DOHH2 (cell line): ENCODE data around the gene SYT7.

Experiments
- H3F3A ChIP-seq: fragments of 200-600 bp; sonication (generic), shearing (Covaris generic); 2 replicates; pipeline ENCODE4 v1.6.0; 2016; ENCODE audit warnings: antibody characterized with exemption, mild to moderate bottlenecking; ENCODE audit not compliant: control insufficient read depth, insufficient read depth
- H3K27ac ChIP-seq: fragments of 200-600 bp; sonication (generic); 2 replicates; pipeline ENCODE4 v1.5.1; 2014; ENCODE audit warnings: low read depth, mild to moderate bottlenecking, low read length, moderate library complexity
- H3K27me3 ChIP-seq: fragments of 200-600 bp; sonication (generic); 2 replicates; pipeline ENCODE4 v1.6.1; 2014; ENCODE audit warnings: mild to moderate bottlenecking, low read length, mixed read lengths; ENCODE audit not compliant: control insufficient read depth
- H3K36me3 ChIP-seq: fragments of 200-600 bp; sonication (generic); 2 replicates; pipeline ENCODE4 v1.6.1; 2014; ENCODE audit warnings: mild to moderate bottlenecking, low read length, moderate library complexity, mixed read lengths; ENCODE audit not compliant: control insufficient read depth
- H3K4me1 ChIP-seq: fragments of 200-600 bp; sonication (generic); 2 replicates; pipeline ENCODE4 v1.6.1; 2014; ENCODE audit warnings: mild to moderate bottlenecking, low read length, mixed read lengths; ENCODE audit not compliant: control insufficient read depth
- H3K4me2 ChIP-seq: fragments of 200-600 bp; sonication (generic); 2 replicates; pipeline ENCODE4 v1.6.0; 2014; ENCODE audit warnings: mild to moderate bottlenecking, low read length, moderate library complexity
- H3K4me3 ChIP-seq: fragments of 200-600 bp; sonication (generic); 2 replicates; pipeline ENCODE4 v1.5.1; 2014; ENCODE audit warnings: mild to moderate bottlenecking, low read length, mixed read lengths
- H3K79me2 ChIP-seq: fragments of 200-600 bp; sonication (generic); 2 replicates; pipeline ENCODE4 v1.6.1; 2014; ENCODE audit warnings: mild to moderate bottlenecking, low read length, mixed read lengths; ENCODE audit not compliant: control insufficient read depth
- H3K9me2 ChIP-seq: fragments of 200-600 bp; sonication (generic); replicated peaks from 2 replicates; pipeline ENCODE4 v1.6.1; 2014; ENCODE audit warnings: mild to moderate bottlenecking, low read length, mixed read lengths; ENCODE audit not compliant: control insufficient read depth
- H3K9me3 ChIP-seq: fragments of 200-600 bp; sonication (generic); 2 replicates; pipeline ENCODE4 v1.6.1; 2014; ENCODE audit warnings: antibody characterized with exemption, low read length, mixed read lengths; ENCODE audit not compliant: control insufficient read depth, insufficient read depth
- H4K20me1 ChIP-seq: fragments of 200-600 bp; sonication (generic); 2 replicates; pipeline ENCODE4 v1.6.0; 2014; ENCODE audit warnings: low read depth, mild to moderate bottlenecking, antibody characterized with exemption, low read length, moderate library complexity; ENCODE audit not compliant: control insufficient read depth, insufficient read depth
- CTCF ChIP-seq: fragments of 200-600 bp; sonication (generic); IDR thresholded peaks from one replicate; pipeline ENCODE4 v1.5.1; 2014; ENCODE audit warnings: antibody characterized with exemption, mild to moderate bottlenecking, low read depth, low read length; ENCODE audit not compliant: poor library complexity, severe bottlenecking
- EZH2phosphoT487 ChIP-seq: fragments of 200-600 bp; sonication (generic); IDR thresholded peaks from 2 replicates; pipeline ENCODE4 v1.6.1; 2017; ENCODE audit warnings: borderline replicate concordance, mild to moderate bottlenecking, antibody characterized with exemption, low read length, moderate library complexity, mixed read lengths

Gene SYT7

GRCh38 chr11:61484541-61484940 lies 96.3 kb downstream of the SYT7 start:
- Histone ChIP-seq H3K9me2 (no peaks in the 10 kb centered on the region), H3K4me1 (no peaks in the 10 kb centered on the region), H3K79me2 (no peaks in the 10 kb centered on the region), H3K27ac (no peak overlapping the region), H3F3A (no peaks in the 10 kb centered on the region), H3K4me2 (no peak overlapping the region), H3K36me3 (no peaks in the 10 kb centered on the region), H4K20me1 (no peaks in the 10 kb centered on the region), H3K9me3 (no peaks in the 10 kb centered on the region), H3K4me3 (no peak overlapping the region), H3K27me3 (peaks cover 5% of the 10 kb centered on the region; the same call in 1 of the 2 replicates)
- TF ChIP-seq CTCF: no peak
- TF ChIP-seq EZH2phosphoT487: no peak

- H3K9me2 ChIP-seq: no peaks in the 10 kb centered on the region
- no peaks in the 10 kb centered on the region for H3K36me3 ChIP-seq
- TF ChIP-seq CTCF (peak; percentile 79), EZH2phosphoT487 (no peak)
- H3K27me3 ChIP-seq: peaks cover 11% of the 10 kb centered on the region; the same call in 1 of the 2 replicates
- no peak overlapping the region for H3K4me2 ChIP-seq
- H3K79me2 ChIP-seq: no peaks in the 10 kb centered on the region
- H4K20me1 ChIP-seq: 0 out of 2 replicates have a peak, but pooled peaks cover 5% of the 10 kb centered on the region
- no peak overlapping the region for H3K4me3 ChIP-seq
- no peaks in the 10 kb centered on the region for H3K9me3 ChIP-seq
- no peaks in the 10 kb centered on the region for H3F3A ChIP-seq
- no peak overlapping the region for H3K27ac ChIP-seq
- H3K4me1 ChIP-seq: no peaks in the 10 kb centered on the region
Measured at GRCh38 chr11:61482513-61482912, 98.4 kb downstream of the SYT7 start.

- Histone ChIP-seq H3K4me1 (no peaks in the 10 kb centered on the region), H3K79me2 (no peaks in the 10 kb centered on the region), H3K4me3 (no peak overlapping the region), H3K36me3 (no peaks in the 10 kb centered on the region), H3K4me2 (no peak overlapping the region), H3K9me3 (no peaks in the 10 kb centered on the region), H4K20me1 (0 out of 2 replicates have a peak, but pooled peaks cover 5% of the 10 kb centered on the region), H3K9me2 (no peaks in the 10 kb centered on the region), H3K27me3 (peaks cover 11% of the 10 kb centered on the region; the same call in 1 of the 2 replicates), H3K27ac (no peak overlapping the region), H3F3A (no peaks in the 10 kb centered on the region)
- TF ChIP-seq CTCF (no peak), EZH2phosphoT487 (no peak)
Measured at GRCh38 chr11:61481806-61482205, 99.1 kb downstream of the SYT7 start.

GRCh38 chr11:61480994-61481335 lies 99.9 kb downstream of the SYT7 start:
- Histone ChIP-seq H3K36me3 (no peaks in the 10 kb centered on the region), H3K4me3 (no peak overlapping the region), H3K79me2 (no peaks in the 10 kb centered on the region), H3K27me3 (peaks cover 11% of the 10 kb centered on the region; the same call in 1 of the 2 replicates), H3K4me2 (no peak overlapping the region), H3K27ac (no peak overlapping the region), H3K4me1 (no peaks in the 10 kb centered on the region), H3F3A (no peaks in the 10 kb centered on the region; the same call in 1 of the 2 replicates), H4K20me1 (0 out of 2 replicates have a peak, but pooled peaks cover 5% of the 10 kb centered on the region), H3K9me2 (no peaks in the 10 kb centered on the region), H3K9me3 (no peaks in the 10 kb centered on the region)
- no peak for TF ChIP-seq EZH2phosphoT487
- no peak for TF ChIP-seq CTCF
